ENCODE data around the gene ZBTB8OS. TPM values are rescaled to one million over a fixed set of nuclear protein-coding genes. Genes with fewer than 3 reads are reported as not detected.

The ZBTB8OS gene
- total and polyA plus RNA-seq, 2 of the 8 experiments (the other 6 are each of a cell fraction or from before 2014, with no cell fraction given): 68.0 to 74.2 TPM

DNA sequence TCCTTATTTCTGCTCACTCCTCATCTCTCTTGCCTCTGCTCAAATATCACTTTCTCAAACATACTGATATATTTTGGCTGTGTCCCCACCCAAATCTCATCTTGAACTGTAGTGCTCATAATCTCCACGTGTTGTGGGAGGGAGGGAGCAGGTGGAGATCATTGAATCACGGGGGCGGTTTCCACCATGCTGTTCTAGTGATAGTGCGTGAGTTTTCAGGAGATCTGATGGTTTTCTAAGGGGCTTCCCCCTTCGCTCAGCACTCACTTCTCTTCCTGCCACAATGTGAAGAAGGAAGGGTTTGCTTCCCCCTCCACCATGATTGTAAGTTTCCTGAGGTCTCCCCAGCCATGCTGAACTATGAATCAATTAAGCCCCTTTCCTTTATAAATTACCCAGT lies 26.6 kb downstream of the ZBTB8OS start (continued):
- TF ChIP-seq SAP30 (IDR thresholded peaks at IDR 0.05; ENCODE audit: insufficient read depth, insufficient replicate concordance, low read length) (no peak), ATF2 (IDR thresholded peaks at IDR 0.05; ENCODE audit: low read length) (no peak), ZNF274 (IDR thresholded peaks at IDR 0.05; ENCODE audit: borderline replicate concordance, extremely low read depth, low read length) (no peak), BACH1 (IDR thresholded peaks at IDR 0.05; ENCODE audit: low read length) (no peak)

Data from H1 (cell line).